Measurements from ENCODE around the gene SPTBN1. TPM values are rescaled to one million over a fixed set of nuclear protein-coding genes. Genes with fewer than 3 reads are reported as not detected.
A peak's percentile ranks its signal among the peaks of the same experiment; 100 is the strongest.

The SPTBN1 gene
- total RNA-seq, 2 donors from 2014 or later: 179 to 194 TPM

GRCh38 chr2:54624591-54625071 is 168.5 kb downstream of the SPTBN1 start:
- Mint-ChIP-seq H3K27me3 (ENCODE audit: insufficient read depth) (no peaks in the 10 kb centered on the region), H3K36me3 (ENCODE audit: low read depth) (peaks cover 90% of the 10 kb centered on the region), H3K27ac (no peak overlapping the region), H3K4me1 (no peaks in the 10 kb centered on the region), H3K9me3 (no peaks in the 10 kb centered on the region), H3K4me3 (no peak overlapping the region)
- Histone ChIP-seq H3K27me3 (ENCODE audit: control insufficient read depth, insufficient read depth, low read length, poor library complexity, severe bottlenecking) (no peaks in the 10 kb centered on the region), H3K27ac (ENCODE audit: low read depth, low read length) (peak overlapping the region; percentile 26), H3K36me3 (ENCODE audit: control insufficient read depth, insufficient read depth, low read length) (peaks cover 96% of the 10 kb centered on the region), H3K9me3 (ENCODE audit: control insufficient read depth, low read length) (no peaks in the 10 kb centered on the region), H3K4me1 (ENCODE audit: control insufficient read depth, insufficient read depth, low read length) (no peaks in the 10 kb centered on the region), H3K9ac (ENCODE audit: extremely low read depth, low read length, poor library complexity, severe bottlenecking) (no peak overlapping the region), H3K4me3 (ENCODE audit: low read length) (no peak overlapping the region)
- no peak for TF ChIP-seq CTCF (conservative IDR thresholded peaks at IDR 0.05)
- no peak for DNase-seq
- 96 to 98% methylated on average over 11 to 12 of the region's 12 CpGs for WGBS, 2 experiments (ENCODE audit: insufficient coverage in 1 of 2, insufficient read length in 1 of 2)

- no peaks in the 10 kb centered on the region for H3K27me3 Mint-ChIP-seq (ENCODE audit: insufficient read depth)
- H3K36me3 ChIP-seq (ENCODE audit: control insufficient read depth, insufficient read depth, low read length): peaks cover 97% of the 10 kb centered on the region
- no peaks in the 10 kb centered on the region for H3K27me3 ChIP-seq (ENCODE audit: control insufficient read depth, insufficient read depth, low read length, poor library complexity, severe bottlenecking)
- H3K4me1 Mint-ChIP-seq: no peaks in the 10 kb centered on the region
- no peak overlapping the region for H3K4me3 ChIP-seq (ENCODE audit: low read length)
- H3K4me3 Mint-ChIP-seq: no peak overlapping the region
- no peak overlapping the region for H3K27ac ChIP-seq (ENCODE audit: low read depth, low read length)
- H3K27ac Mint-ChIP-seq: no peak overlapping the region
- WGBS, 2 experiments (ENCODE audit: insufficient coverage in 1 of 2, insufficient read length in 1 of 2): 95 to 98% methylated on average over 7 of the region's 7 CpGs
- H3K9me3 ChIP-seq (ENCODE audit: control insufficient read depth, low read length): no peaks in the 10 kb centered on the region
- no peaks in the 10 kb centered on the region for H3K9me3 Mint-ChIP-seq
- TF ChIP-seq CTCF (conservative IDR thresholded peaks at IDR 0.05): no peak
- H3K9ac ChIP-seq (ENCODE audit: extremely low read depth, low read length, poor library complexity, severe bottlenecking): no peak overlapping the region
- H3K36me3 Mint-ChIP-seq (ENCODE audit: low read depth): peaks cover 90% of the 10 kb centered on the region
- no peaks in the 10 kb centered on the region for H3K4me1 ChIP-seq (ENCODE audit: control insufficient read depth, insufficient read depth, low read length)
- no peak for DNase-seq
These were observed 170.0 kb downstream of the SPTBN1 start for GRCh38 chr2:54626131-54626530.

DNA sequence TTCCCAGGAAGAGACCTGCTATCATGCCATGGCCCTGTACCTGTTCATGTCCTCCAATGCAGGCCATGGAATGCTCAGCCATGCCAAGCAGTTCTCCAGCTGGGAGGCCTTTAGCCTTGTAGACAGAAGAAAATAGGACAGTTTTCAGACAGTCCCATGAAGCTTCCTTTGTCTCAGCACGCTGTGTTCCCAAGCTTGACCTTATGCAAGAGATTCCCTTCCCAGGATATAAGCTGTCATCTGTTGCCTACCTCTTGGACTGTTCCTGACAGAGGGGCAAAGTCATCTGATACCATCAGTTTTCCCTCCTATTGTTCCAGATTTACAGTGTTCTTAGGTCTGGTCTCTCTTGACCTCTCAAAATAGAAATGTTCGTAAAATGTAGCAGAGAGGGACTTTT is 170.8 kb downstream of the SPTBN1 start:
- TF ChIP-seq CTCF (conservative IDR thresholded peaks at IDR 0.05): no peak
- Histone ChIP-seq H3K4me3 (ENCODE audit: low read length) (no peak overlapping the region), H3K36me3 (ENCODE audit: control insufficient read depth, insufficient read depth, low read length) (peaks cover 97% of the 10 kb centered on the region), H3K4me1 (ENCODE audit: control insufficient read depth, insufficient read depth, low read length) (no peaks in the 10 kb centered on the region), H3K9me3 (ENCODE audit: control insufficient read depth, low read length) (no peaks in the 10 kb centered on the region), H3K9ac (ENCODE audit: extremely low read depth, low read length, poor library complexity, severe bottlenecking) (no peak overlapping the region), H3K27me3 (ENCODE audit: control insufficient read depth, insufficient read depth, low read length, poor library complexity, severe bottlenecking) (no peaks in the 10 kb centered on the region), H3K27ac (ENCODE audit: low read depth, low read length) (no peak overlapping the region)
- no peaks in the 10 kb centered on the region for H3K9me3 Mint-ChIP-seq
- no peak overlapping the region for H3K27ac Mint-ChIP-seq
- H3K36me3 Mint-ChIP-seq (ENCODE audit: low read depth): peaks cover 90% of the 10 kb centered on the region
- no peaks in the 10 kb centered on the region for H3K4me1 Mint-ChIP-seq
- 89 to 95% methylated on average over 1 to 2 of the region's 2 CpGs for WGBS, 2 experiments (ENCODE audit: insufficient coverage in 1 of 2, insufficient read length in 1 of 2)
- H3K4me3 Mint-ChIP-seq: no peak overlapping the region
- H3K27me3 Mint-ChIP-seq (ENCODE audit: insufficient read depth): no peaks in the 10 kb centered on the region
- DNase-seq: no peak

All from endodermal cell (in vitro differentiated cells).